Panc1 (cell line): Measurements from ENCODE around the gene ANKMY2.

Experiments used
- SIN3A ChIP-seq: IDR thresholded peaks from 2 replicates; pipeline ENCODE4 v1.6.1; 2012; ENCODE audit warnings: low read depth, mild to moderate bottlenecking, low read length, moderate library complexity, borderline replicate concordance; ENCODE audit not compliant: insufficient read depth
- TCF7L2 ChIP-seq: IDR thresholded peaks from 2 replicates; pipeline ENCODE4 v1.6.1; 2011; ENCODE audit warnings: mild to moderate bottlenecking, low read depth, low read length, inconsistent platforms
- TF ChIP-seq, protein P1 (sequence below): fragments of 450-650 bp; IDR thresholded peaks from 2 replicates; pipeline ENCODE4 v1.5.1; 2017; ENCODE audit warnings: mild to moderate bottlenecking
- TF ChIP-seq, protein P2 (sequence below), 2 experiments: IDR thresholded peaks; 2 replicates each; pipeline ENCODE4 v1.6.1; 2011 to 2012; ENCODE audit warnings: low read depth in 2 of 2, control low read depth in 1 of 2, low read length in 1 of 2, mild to moderate bottlenecking in 1 of 2, moderate library complexity in 1 of 2; ENCODE audit not compliant: insufficient read depth in 1 of 2

DNA sequence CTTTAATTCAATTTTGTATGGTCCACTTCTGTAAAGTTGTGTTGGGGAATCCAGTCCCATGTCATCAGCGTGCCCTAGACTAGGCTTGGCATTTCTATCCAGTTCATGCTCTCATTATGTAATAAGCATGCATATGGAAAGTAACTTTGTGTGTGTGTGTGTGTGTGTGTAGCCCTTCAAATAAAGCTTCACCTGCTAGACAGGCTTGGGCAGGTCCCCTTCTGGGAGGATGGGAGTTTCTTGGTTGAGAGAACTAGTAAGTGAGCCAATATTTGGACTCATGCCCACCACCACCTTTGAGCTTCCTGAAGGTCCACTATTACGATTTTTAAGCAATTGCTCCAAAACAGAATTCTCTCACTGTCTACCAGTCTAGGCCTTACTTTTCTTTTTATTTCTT, 7.3 kb upstream of the ANKMY2 start:
- TF ChIP-seq, protein P1, sequence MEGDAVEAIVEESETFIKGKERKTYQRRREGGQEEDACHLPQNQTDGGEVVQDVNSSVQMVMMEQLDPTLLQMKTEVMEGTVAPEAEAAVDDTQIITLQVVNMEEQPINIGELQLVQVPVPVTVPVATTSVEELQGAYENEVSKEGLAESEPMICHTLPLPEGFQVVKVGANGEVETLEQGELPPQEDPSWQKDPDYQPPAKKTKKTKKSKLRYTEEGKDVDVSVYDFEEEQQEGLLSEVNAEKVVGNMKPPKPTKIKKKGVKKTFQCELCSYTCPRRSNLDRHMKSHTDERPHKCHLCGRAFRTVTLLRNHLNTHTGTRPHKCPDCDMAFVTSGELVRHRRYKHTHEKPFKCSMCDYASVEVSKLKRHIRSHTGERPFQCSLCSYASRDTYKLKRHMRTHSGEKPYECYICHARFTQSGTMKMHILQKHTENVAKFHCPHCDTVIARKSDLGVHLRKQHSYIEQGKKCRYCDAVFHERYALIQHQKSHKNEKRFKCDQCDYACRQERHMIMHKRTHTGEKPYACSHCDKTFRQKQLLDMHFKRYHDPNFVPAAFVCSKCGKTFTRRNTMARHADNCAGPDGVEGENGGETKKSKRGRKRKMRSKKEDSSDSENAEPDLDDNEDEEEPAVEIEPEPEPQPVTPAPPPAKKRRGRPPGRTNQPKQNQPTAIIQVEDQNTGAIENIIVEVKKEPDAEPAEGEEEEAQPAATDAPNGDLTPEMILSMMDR = no peak
- TF ChIP-seq TCF7L2 = no peak
- TF ChIP-seq SIN3A = no peak
- TF ChIP-seq, protein P2, sequence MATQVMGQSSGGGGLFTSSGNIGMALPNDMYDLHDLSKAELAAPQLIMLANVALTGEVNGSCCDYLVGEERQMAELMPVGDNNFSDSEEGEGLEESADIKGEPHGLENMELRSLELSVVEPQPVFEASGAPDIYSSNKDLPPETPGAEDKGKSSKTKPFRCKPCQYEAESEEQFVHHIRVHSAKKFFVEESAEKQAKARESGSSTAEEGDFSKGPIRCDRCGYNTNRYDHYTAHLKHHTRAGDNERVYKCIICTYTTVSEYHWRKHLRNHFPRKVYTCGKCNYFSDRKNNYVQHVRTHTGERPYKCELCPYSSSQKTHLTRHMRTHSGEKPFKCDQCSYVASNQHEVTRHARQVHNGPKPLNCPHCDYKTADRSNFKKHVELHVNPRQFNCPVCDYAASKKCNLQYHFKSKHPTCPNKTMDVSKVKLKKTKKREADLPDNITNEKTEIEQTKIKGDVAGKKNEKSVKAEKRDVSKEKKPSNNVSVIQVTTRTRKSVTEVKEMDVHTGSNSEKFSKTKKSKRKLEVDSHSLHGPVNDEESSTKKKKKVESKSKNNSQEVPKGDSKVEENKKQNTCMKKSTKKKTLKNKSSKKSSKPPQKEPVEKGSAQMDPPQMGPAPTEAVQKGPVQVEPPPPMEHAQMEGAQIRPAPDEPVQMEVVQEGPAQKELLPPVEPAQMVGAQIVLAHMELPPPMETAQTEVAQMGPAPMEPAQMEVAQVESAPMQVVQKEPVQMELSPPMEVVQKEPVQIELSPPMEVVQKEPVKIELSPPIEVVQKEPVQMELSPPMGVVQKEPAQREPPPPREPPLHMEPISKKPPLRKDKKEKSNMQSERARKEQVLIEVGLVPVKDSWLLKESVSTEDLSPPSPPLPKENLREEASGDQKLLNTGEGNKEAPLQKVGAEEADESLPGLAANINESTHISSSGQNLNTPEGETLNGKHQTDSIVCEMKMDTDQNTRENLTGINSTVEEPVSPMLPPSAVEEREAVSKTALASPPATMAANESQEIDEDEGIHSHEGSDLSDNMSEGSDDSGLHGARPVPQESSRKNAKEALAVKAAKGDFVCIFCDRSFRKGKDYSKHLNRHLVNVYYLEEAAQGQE (IDR thresholded peaks at IDR 0.05; ENCODE audit: insufficient read depth in 1 of 2, low read depth in 2 of 2, low read length in 1 of 2) = no peak
